Activated naive CD4-positive, alpha-beta T cell treated with anti-CD3 and anti-CD28 coated beads, Interleukin-2, amount 10 ng/mL, durations not matched to agents 7 days and 5 days (primary cell): ENCODE results near the gene NSUN4.

Source experiments
- CTCF ChIA-PET: fragments of 350-600 bp; sonication (Branson Sonifier 250); formaldehyde crosslinking; loops from one replicate; lab custom pipeline; 2021; ENCODE audit warnings: antibody characterized with exemption; lab: Charles Lee
- DNase-seq: peaks from one replicate; pipeline ENCODE4 v3.0.0-alpha.2; 2020
- H3K27ac Mint-ChIP-seq: one replicate; pipeline ENCODE4 v1.8.0; 2021; ENCODE audit warnings: mild to moderate bottlenecking, moderate library complexity, mixed read lengths
- H3K27me3 Mint-ChIP-seq: one replicate; pipeline ENCODE4 v1.8.0; 2021; ENCODE audit warnings: mild to moderate bottlenecking, mixed read lengths
- H3K36me3 Mint-ChIP-seq: one replicate; pipeline ENCODE4 v1.8.0; 2021; ENCODE audit warnings: mixed read lengths
- H3K4me1 Mint-ChIP-seq: one replicate; pipeline ENCODE4 v1.8.0; 2021; ENCODE audit warnings: mixed read lengths
- H3K4me3 Mint-ChIP-seq: one replicate; pipeline ENCODE4 v1.8.0; 2021; ENCODE audit warnings: mild to moderate bottlenecking, moderate library complexity, mixed read lengths
- H3K9me3 Mint-ChIP-seq: one replicate; pipeline ENCODE4 v1.8.0; 2021; ENCODE audit warnings: mixed read lengths

NSUN4 gene

GRCh38 chr1:46411010-46411405 lies 70.4 kb downstream of the NSUN4 start:
- CTCF ChIA-PET, result interaction anchor here (1.4 to 1.7 kb wide), 2 partner anchors 10 to 11 kb away, joined by 4 read pairs; no protein-coding TSS in a partner anchor
- H3K27me3 Mint-ChIP-seq, result no peaks in the 10 kb centered on the region
- no peak for DNase-seq
- H3K9me3 Mint-ChIP-seq, result no peaks in the 10 kb centered on the region
- H3K27ac Mint-ChIP-seq, result no peak overlapping the region
- H3K36me3 Mint-ChIP-seq, result no peaks in the 10 kb centered on the region
- no peak overlapping the region for H3K4me3 Mint-ChIP-seq
- H3K4me1 Mint-ChIP-seq, result no peaks in the 10 kb centered on the region
